ENCODE results near the gene FBXO34. TPM values are rescaled to one million over a fixed set of nuclear protein-coding genes. Genes with fewer than 3 reads are reported as not detected.

FBXO34 gene
- total RNA-seq, 1 donor from 2014 or later = 17.1 TPM

DNA sequence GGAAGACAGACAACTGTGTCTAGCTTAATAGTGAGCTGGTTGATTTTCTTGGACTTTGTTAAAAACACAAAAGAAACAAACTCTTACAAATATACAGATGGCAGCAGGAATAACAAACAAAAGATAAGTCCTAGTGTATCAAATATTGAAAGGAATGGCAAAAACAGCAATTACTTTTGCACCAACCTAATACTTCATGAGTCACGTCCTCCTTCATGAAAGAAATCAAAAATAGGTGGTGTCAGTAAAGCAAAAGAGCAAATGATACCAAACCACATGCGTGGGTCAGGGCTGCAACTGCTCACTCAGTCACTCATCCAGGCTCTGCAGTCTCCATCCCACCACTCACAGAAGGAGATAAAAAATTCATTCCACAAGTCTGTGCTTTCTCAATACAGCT is 128.6 kb downstream of the FBXO34 start:
- Mint-ChIP-seq H3K27ac (ENCODE audit: unreplicated experiment) (no peak overlapping the region), H3K4me3 (no peak overlapping the region), H3K4me1 (peaks cover 3% of the 10 kb centered on the region), H3K36me3 (ENCODE audit: low read depth) (no peaks in the 10 kb centered on the region), H3K27me3 (ENCODE audit: low read depth) (no peaks in the 10 kb centered on the region), H3K9me3 (no peaks in the 10 kb centered on the region)
- DNase-seq (ENCODE audit: low read depth, low spot score) = no peak
- no peak for TF ChIP-seq CTCF (conservative IDR thresholded peaks at IDR 0.05)

GRCh38 chr14:55401751-55402150 is 130.5 kb downstream of the FBXO34 start:
- no peak for DNase-seq (ENCODE audit: low read depth, low spot score)
- no peaks in the 10 kb centered on the region for H3K9me3 Mint-ChIP-seq
- no peaks in the 10 kb centered on the region for H3K36me3 Mint-ChIP-seq (ENCODE audit: low read depth)
- H3K27ac Mint-ChIP-seq (ENCODE audit: unreplicated experiment) = no peak overlapping the region
- no peak overlapping the region for H3K4me3 Mint-ChIP-seq
- no peak for TF ChIP-seq CTCF (conservative IDR thresholded peaks at IDR 0.05)
- H3K4me1 Mint-ChIP-seq = peaks cover 3% of the 10 kb centered on the region
- H3K27me3 Mint-ChIP-seq (ENCODE audit: low read depth) = no peaks in the 10 kb centered on the region

Other genes starting within 250 kb of the FBXO34 start
- 56.2 and 60.6 TPM in 2 replicates for gene WDHD1, start 244.3 kb upstream of the FBXO34 start, total RNA-seq
- 32.8 and 38.6 TPM in 2 replicates for gene SOCS4, start 244.2 kb upstream of the FBXO34 start, total RNA-seq
- 141 and 151 TPM in 2 replicates for gene MAPK1IP1L, start 219.8 kb upstream of the FBXO34 start, total RNA-seq
- 0.57 and 1.2 TPM in 2 replicates for gene LGALS3, start 142.2 kb upstream of the FBXO34 start, total RNA-seq
- 89.6 and 91.9 TPM in 2 replicates for gene DLGAP5, start 79.8 kb upstream of the FBXO34 start, total RNA-seq
- 8.9 and 9.0 TPM in 2 replicates for gene ATG14, start 140.4 kb downstream of the FBXO34 start, total RNA-seq
- gene TBPL2, start 169.2 kb downstream of the FBXO34 start, total RNA-seq = not detected in 2 replicates

All from neural crest cell (in vitro differentiated cells).